Cardiac fibroblast (primary cell): Measurements from ENCODE around the gene GTF3C1.

ENCODE experiments used
- DNase-seq, 2 donors: peaks; one replicate each; pipeline versions ENCODE4 v3.0.0 to v3.0.0-alpha.2; 2010; ENCODE audit warnings: low read depth in 2 of 2
- H3K4me3 ChIP-seq, 2 donors: replicated peaks in 1 of 2; 1 replicate in 1 of 2; 2 replicates in 1 of 2; pipeline ENCODE4 v1.5.1; 2011; ENCODE audit warnings: low read depth in 2 of 2, low read length in 2 of 2, mild to moderate bottlenecking in 2 of 2, moderate library complexity in 1 of 2
- TF ChIP-seq, protein P1 (sequence below): IDR thresholded peaks from one replicate; pipeline ENCODE4 v1.5.1; 2011; ENCODE audit warnings: low read depth, mild to moderate bottlenecking, low read length, inconsistent platforms

Gene GTF3C1

DNA sequence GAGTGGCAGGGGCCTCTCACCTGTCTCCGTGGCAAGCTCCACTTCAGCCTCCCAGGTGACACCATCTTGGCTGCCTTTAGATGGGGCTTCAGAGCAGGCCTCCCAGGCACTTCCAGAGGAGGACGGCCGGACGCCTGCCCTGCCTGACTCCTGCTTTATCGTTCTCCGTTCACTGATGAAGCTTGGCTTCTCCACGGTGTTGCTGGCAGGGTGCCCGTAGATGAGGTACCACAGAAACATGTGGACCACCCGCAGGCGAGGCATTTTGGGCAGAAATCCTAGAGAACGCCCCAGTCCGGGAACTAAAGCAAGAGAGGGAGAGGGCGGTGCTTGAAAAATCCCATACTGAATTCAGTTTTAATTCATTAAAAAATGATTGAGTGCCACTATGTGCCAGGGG, 54.5 kb downstream of the GTF3C1 start:
- DNase-seq: peak; percentile 37 to 84
- TF ChIP-seq, protein P1, sequence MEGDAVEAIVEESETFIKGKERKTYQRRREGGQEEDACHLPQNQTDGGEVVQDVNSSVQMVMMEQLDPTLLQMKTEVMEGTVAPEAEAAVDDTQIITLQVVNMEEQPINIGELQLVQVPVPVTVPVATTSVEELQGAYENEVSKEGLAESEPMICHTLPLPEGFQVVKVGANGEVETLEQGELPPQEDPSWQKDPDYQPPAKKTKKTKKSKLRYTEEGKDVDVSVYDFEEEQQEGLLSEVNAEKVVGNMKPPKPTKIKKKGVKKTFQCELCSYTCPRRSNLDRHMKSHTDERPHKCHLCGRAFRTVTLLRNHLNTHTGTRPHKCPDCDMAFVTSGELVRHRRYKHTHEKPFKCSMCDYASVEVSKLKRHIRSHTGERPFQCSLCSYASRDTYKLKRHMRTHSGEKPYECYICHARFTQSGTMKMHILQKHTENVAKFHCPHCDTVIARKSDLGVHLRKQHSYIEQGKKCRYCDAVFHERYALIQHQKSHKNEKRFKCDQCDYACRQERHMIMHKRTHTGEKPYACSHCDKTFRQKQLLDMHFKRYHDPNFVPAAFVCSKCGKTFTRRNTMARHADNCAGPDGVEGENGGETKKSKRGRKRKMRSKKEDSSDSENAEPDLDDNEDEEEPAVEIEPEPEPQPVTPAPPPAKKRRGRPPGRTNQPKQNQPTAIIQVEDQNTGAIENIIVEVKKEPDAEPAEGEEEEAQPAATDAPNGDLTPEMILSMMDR: no peak
- H3K4me3 ChIP-seq: no peak overlapping the region

DNA sequence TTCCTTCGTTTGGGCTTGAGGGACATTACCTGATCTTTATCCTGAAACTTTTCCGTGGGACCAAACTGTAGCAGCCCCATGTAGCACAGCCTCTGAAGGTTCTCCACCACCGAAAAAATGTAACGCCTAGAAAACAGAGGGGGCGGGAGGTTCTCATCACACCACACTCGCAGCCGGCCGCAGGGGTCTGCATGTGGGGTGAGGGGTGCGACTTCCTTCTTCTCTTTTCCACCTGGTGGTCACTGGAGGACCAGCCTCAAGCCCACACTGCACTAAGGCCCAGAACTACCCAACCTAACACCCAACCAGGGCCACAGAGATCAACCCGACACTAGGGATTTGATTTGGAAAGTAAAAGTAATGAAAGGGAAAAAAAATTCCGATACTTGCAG, 57.1 kb downstream of the GTF3C1 start:
- no peak overlapping the region for H3K4me3 ChIP-seq
- TF ChIP-seq, protein P1: no peak
- DNase-seq: no peak

DNA sequence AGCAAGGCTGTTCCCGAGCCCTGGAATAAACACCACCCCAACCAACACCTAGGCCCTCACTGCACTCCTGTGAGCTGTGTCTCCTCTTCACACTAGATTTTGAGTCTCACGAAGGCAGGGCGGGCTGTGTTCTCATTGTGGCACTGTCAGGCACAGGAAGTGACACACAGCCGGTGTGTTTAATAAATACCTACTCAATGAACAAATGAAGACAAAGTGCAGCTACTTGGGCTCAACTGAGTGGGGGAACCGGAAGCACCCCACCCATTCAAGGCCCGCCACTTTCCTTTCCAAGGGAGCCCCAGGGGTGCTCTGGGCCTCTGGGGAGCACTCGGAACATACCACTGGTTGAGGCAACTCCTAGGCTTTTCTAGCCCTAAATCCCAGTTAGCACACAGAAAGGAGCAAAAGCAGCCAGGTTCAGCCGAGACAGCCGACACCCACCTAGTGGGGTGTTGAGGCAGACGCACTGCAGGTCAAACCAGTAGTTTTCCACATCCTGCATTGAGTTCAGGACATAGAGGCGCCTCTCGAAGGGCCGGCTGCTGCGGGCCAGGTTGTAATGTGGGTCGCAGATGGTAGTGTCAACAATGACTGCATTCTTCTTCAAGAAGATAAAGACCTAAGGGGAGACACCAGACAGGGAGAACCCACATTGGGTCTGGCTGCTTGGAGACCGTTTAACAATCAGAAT, 57.7 kb downstream of the GTF3C1 start:
- H3K4me3 ChIP-seq: no peak overlapping the region
- TF ChIP-seq, protein P1: no peak
- peak in 1 of 2 donors; percentile 50 for DNase-seq

DNA sequence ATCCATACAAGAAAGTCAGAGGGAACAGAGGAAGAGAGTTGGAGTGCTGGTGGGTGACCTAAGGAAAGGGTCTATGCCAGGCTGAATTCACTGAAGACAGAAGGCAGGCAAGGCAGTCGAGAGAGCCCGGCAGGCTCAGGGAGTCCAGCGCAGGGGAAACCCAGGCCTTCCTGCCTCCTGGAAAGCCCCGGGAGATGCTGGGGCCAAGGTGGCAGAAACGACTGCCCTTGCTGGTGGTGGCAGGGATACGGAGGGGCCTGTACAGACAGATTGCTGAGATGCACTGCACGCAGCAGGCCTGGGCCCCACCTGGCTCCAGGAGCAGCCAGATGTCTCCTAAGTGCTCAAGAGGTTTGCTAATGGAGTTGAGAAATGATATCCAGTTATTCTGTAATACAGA, 59.8 kb downstream of the GTF3C1 start:
- TF ChIP-seq, protein P1: no peak
- no peak overlapping the region for H3K4me3 ChIP-seq
- DNase-seq: no peak

DNA sequence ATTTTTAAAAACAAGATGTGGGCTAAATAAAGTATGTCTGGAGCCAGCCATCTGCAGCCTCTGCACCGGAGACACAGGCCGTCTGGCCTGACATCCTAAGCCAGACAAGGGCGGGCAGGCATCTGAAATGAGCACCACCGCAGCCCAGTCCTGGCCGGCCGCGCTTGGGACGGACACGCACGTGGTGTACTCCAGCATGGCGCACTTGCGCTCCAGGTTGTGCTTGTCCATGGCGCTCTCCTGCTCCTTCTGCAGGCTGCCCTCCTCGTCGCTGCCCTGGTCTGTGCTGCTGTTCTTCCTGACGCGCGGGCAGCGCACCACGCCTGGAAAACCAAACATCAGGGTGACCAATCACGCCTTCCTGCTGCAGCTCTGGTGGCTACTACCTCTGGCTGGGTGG, 60.3 kb downstream of the GTF3C1 start:
- TF ChIP-seq, protein P1: no peak
- no peak for DNase-seq
- H3K4me3 ChIP-seq: no peak overlapping the region

DNA sequence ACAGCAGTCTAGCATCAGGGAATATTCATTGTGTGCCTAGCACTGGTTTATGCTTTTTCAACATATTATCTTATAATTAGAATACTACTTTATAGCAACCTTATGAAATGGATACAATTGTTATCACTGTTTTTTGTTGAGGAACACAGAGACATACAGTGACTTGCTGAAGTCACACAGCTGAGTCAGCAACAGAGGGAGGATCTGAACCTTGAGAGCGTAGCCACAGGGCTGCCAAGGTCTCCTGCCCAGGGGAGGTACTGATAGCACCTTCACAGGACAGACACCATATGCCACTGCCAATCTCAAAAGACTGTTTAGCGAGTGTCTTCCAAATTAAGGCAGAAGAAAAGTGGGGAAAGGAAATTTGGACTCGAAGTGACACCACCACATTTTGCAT, 63.0 kb downstream of the GTF3C1 start:
- TF ChIP-seq, protein P1: no peak
- DNase-seq: no peak
- no peak overlapping the region for H3K4me3 ChIP-seq

DNA sequence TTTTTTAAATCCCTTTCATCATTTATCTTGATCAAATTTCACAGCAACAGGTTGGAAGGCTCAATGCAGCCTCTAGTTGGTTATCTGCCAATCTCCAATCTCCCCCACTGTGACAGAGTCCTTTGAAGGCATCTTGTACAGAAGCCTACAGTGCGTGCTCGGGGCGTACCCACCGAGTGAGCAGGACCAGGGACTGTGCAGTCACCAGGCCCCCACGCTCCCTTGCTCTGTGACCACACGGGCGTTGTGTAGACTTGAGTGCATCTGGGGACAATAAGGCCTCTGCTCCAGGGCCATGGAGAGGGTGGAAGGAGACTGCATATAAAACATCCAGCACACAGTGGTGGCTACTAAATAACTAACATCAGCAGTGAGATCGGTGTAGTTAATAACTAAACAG, 63.4 kb downstream of the GTF3C1 start:
- no peak for DNase-seq
- H3K4me3 ChIP-seq: no peak overlapping the region
- TF ChIP-seq, protein P1: no peak
